Right forelimb (tissue), 1 donor: Measurements from ENCODE around the gene RPS2.
"Not testable (repeated sequence)": the region's sequence is repeated elsewhere in the genome, so short reads cannot be mapped to it uniquely, and the experiment has no call there.

Experiments
- DNase-seq: peaks from one replicate; pipeline ENCODE4 v3.0.0-alpha.2; 2018

RPS2 gene

DNA sequence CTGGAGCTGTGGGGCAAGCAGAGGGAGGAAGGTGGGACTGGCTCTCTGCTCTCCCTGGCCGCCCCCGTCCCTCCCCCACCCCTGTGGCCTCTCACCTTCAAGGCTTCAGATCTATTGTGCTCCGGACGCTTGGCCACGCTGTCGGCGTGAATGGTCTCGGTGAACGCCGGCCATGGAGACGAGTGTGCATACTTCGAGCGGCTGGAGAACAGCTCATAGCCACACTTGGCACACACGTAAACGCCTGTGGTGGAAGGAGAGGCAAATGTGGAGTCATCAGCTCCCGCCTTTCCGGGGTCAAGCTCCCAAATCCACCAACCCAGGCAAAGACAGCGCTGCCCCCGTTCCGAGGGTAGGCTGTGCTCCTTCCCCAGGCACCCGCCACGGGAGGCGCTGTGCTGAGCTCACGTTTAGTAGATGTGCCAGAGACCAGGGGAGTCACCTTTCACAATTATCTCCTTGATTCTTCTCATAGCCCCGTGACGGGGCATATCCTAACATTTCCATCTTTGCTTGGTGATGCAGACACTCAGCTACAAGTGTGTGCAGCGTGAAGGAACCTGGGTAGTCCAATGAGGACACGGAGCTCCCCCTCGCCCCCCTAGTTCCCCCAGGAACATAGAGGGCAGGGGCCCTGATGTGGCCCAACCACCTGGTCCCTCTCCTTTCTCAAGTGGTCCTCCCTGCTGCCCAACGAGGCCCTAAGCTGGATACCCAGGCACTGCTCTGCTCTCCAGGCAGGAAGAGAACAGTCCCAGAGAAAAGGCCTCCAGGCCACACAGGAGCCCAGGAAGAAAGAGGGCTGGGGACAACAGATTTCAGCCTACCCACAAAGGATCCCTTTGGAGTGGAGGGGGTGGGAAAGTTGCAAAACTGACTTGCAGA is 23.2 kb downstream of the RPS2 start:
- DNase-seq: no peak

DNA sequence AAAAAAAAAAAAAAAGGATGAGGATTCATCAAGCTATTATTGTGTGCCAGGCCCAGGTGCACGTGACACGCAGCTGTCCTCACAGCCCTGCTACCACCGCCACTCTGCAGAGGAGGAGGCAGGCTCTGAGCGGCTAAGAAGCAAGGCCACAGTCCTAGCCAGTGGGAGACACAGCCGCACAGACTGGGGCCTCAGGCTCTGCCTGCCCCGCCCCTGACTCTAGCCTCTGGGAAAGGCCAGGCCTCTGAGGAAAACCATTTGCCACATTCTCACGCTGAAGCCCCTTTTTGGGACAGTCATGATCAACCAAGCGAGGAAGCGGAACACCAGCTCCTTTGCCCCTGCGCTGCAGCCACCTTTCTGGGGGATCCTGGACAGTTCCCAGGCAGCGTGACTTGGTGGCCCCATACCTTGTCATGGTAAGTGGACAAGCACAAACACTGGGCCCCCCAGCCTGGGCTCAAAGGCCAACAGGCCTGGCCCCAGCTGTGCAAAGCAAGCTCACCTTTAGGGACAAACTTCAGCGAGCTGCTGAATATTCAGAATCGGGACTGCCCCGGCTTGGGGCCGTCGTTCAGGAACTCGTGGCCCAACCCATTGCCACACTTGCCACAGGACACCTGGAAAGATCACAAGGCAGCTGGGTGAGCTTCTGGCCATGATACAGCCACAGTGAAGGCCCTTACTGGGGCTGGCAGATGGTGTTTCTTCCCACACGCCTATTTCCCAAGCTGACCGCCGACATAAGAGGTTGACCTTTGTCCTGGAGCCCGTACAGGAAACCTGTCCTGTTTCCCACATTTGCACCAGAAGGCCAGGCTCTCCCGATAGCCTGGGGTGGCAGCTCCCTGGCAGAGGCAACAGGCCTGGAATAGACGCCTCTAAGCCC is 24.1 kb downstream of the RPS2 start:
- DNase-seq: no peak

- not testable (repeated sequence) for DNase-seq
Measured at GRCh38 chr16:1939833-1940232, 24.8 kb downstream of the RPS2 start.

DNA sequence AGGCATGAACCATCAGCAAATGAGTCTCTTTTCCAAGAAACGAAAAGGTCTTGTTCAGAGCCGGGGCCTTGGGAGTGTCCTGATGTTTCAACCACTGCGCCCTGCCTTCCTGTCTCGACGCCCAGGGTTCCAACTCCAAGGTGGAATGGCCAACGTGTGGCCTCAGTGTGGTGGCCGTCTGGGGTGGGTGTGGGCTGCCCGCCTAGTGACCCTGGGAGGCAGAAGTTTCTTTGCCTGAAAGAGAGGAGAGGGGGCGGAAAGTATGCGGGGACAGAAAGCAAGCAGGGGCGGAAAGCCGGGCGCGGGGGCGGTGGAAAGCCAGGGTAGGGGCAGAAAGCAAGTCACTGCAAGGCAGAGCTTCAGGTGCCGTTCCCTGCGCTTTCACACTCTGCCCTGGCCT is 25.7 kb downstream of the RPS2 start:
- DNase-seq: no peak

DNA sequence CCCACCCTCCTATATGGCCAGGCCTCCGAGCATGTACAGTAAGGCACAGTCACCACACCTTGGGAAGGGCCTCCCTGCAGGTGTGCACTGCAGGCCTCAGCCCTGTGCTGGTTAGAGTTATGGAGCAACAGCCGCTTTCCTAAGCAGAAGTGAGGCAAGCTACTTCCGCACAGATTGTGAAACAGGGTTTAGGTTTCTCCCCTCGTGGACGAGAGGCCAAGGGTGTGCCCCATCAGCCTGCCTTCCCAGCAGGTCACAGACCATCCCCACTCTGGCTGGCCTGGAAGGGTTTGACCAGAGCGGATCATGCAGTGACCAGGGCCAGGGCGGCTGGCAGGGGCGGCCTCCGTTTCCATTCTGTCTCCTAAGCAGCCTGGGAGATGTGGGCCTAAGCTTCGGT is 26.3 kb downstream of the RPS2 start:
- DNase-seq: no peak

GRCh38 chr16:1936945-1937479 is 27.6 kb downstream of the RPS2 start:
- no peak for DNase-seq

DNA sequence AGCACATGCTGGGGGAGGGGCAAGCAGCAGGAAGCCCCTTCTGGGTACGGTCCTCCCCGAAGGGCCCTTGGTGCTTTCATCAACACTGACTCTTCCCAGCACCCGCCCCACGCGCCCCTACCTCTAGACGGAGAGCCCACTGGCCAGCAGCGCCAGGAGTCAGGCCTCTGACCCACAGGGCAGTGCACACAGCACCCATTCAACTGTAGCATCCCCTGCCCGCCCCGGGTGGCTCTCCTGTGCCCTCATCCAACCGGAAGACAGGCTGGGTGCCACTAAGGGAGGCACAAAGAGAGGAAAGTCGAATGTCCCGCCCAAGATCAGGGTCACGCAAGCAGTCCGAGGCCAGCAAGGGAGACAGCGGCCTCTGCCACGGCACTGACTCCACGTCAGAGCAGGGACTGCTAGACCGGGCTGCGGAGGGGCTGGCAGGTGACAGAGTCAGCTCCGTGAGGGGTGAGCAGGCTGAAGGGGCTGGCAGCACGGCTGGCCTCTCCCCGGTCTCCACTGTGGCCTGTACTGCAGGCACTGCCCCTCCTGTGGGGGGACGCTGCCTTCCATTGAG is 31.4 kb downstream of the RPS2 start:
- DNase-seq: no peak

DNA sequence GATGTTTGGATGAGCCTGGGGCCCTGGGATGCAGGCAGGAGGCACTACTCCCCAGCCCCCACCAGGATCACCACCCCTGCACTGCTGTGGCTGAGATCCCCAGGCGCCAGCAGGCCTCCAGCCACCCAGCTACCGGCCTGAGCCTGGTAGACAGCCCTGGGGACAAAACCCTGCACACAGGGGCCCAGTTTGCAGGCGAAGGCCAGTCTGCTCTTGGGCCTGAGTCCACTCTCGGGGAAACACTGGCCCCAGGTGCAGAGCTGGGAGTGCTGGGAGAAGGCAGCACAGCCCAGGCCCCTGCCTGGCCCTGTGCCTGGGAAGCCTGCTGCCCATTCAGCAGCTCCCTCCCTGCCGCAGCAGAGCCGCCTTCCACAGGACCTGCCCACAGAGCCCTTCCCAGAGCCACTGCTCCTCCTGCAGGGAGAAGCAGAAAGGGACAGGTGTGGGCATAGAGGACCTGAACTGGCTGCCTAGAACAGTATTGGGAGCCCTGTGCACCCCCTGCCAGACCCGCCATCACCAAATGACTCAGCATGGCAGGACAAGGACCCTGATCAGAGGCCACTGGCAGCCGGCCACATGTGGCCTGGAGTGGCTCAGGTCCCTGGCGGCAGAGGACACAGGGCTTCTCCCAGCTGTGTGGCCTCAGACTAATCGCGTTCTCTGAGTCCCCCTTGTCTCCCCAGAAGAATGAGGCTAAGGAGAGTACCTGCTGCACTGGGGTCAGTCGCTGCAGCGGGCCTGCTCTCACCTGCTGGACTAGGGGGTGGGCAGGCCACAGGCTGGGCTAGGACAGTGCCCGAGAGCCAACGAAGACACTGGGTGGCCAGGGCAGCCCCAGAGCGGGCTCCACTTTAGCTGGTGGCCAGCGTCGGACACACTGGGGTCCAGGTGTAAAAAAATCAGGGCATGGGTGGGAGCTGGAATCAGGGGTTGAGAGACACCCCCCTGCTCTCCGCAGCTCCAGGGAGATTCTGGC is 32.3 kb downstream of the RPS2 start:
- DNase-seq: no peak

DNA sequence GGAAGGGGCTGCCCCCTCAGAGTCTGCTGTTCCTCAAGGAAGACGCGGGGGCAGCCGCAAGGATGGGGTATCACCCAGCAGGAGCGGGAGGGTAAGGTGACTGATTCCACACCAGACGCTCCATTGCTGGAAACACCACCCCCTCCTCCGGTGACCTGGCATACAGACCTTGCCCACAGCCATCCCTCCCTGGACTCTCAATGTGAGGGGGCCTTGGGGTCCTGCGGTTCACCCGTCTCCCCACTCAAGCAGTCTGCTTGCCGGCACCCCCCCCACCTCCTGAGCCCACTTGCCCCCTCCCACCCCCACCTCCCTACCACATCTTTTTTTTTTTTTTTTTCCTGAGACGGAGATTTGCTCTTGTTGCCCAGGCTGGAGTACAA is 34.3 kb downstream of the RPS2 start:
- DNase-seq: no peak

DNA sequence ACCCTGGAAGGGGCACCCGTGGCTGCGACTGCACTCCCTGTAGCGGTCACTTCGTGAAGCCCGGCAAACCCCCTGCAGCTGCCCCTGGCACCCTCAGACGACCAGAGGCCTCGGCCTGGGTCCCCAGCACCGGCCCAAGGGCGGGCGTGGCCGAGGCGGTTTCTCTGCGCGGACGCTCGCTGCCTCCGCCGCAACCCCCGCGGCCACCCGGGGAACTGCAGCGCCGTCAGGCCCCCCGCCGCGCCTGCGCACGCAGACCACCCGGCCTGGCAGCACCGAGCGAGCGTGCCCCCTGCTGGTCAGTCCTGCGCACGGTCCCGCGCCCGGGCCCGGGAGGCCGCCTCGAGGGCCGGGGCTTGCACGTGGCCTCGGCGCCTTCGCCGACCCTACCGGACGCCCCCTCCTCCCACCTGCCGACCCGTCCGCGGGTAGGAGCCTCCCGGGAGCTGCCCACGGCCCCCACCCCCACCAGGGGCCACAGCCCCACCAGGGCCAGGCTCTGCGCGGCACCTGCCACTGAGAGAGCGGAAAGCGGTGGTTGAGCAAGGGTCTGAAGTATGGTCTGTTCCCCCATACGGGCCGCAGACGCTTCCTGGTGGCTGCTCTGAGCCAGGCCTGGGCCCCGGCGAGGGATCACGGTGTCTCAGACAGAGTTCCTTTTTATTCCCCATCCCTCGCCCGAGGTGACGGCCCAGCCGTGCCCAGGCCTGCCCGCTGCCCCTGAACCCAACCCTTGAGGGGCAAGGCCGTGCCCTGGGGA is 34.9 kb downstream of the RPS2 start:
- peak; percentile 95 for DNase-seq

DNA sequence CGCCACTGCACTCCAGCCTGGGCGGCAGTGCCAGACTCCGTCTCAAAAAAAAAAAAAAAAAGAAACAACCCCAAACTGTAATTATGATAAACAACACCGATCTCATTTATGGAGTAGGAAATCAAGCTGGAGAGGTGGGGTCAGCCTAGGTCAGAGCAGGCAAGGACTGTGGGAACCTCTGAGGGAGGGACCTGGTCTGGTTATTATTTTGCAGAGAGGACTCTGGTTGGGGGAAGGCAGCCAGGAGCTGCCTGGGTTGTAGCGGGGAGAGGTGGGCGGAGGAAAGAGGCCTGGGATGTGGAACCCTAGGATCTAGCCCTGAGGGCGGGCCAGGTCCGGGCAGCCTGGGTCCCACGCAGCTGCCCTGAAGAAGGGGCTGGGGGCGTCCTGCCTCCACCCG is 35.5 kb downstream of the RPS2 start:
- no peak for DNase-seq

GRCh38 chr16:1926271-1926670 is 38.4 kb downstream of the RPS2 start:
- no peak for DNase-seq

GRCh38 chr16:1924095-1924494 is 40.5 kb downstream of the RPS2 start:
- DNase-seq: no peak

DNA sequence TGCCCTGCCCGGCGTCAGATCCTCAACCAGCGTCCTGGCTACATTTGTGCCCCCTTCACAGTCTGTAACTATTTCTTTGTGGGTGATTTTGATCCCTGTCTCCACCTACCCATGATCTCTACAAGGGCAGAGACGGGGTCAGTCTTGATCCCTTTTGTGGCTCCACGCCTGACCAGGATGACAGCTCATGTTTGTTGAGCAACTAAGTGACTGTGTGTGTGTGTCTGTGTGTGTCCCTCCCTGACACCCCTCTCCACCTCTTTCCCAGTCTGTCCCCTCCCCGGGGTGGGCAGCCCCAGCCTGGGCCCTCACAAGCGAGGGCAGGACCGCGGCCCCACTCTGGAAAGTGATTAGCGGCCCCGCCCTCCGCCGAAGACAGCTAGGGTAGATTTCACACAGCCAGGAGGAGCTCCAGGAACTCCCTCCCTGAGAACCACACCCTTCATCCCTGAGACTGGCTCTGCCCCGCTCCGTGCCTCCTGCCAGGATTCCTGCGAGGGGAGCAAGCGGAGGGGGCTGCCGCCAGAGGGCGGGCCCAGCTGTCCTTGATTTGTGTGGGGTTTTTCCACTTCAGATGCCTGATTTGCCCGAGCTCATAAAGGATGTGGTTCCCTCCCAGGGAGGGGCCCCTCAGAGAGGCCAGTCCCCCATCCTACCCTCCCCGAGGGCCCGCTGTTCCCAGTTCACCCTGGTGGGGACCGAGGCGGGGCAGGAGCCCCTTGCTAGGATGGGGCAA is 41.2 kb downstream of the RPS2 start:
- peak; percentile 75 for DNase-seq

DNA sequence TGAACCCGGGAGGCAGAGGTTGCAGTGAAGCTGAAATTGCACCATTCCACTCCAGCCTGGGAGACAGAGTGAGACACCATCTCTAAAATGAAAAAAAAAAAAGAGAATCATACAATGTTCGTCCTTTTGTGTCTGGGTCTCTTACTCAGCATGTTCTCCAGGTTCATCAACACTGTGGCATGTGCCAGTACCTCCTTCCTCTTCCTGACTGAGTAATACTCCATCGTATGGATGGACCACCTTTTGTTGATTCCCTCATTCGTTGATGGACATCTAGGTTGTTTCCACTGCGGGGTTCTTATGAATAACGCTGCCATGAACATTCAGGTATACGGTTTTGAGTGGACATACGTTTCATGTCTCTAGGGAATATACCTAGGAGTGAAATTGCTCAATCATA is 42.3 kb downstream of the RPS2 start:
- DNase-seq: no peak

GRCh38 chr16:1920727-1921171 is 43.9 kb downstream of the RPS2 start:
- DNase-seq: no peak

- DNase-seq: not testable (repeated sequence)
Measured at GRCh38 chr16:1920122-1920521, 44.5 kb downstream of the RPS2 start.

- DNase-seq: no peak
Measured at GRCh38 chr16:1919327-1919998, 45.2 kb downstream of the RPS2 start.

DNA sequence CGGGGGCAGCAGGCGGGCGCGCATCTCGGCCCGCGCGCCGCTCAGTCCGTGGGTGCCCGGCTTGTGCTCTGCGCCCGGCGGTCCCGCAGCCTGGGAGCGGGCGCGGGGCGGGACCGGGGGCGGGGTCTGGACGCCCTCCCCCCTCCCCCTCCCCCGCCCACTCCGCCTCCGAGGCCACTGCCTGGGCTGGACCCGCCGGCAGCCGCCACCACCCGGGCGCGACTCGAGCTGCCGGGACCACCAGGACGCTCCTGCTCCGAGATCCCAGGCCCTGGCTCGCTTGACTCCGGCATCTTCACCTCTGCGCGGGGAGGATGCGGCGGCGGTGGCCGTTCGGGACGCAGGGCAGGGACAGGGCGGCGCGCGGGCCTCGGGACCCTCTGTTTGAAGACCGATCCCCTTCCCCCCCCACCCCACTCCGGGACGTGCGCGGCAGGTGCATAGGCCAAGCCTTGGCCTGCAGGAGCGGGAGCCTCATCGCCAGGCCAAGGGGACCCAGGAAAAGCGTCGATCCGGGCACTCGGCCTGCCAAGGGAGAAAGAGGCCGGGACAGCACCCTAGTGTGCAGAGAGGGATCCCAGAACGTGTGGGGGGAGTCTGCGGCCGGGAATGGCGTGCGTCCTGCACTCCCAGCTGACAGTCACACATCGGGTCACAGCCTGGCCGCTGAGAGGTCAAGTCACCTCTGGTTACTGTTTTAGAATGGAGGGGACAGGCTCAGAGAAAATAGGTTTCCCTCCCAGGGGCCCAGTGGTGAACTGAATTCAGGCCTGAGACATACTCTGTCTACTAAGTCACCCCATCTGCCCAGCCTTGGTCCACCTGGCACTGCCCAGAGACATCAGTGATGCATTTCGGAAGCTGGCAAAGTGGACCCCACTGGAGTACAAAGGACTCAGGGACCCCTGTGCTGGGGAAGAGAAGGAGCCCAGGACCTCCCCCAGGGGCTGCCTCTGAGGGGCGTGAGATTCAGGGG is 46.0 kb downstream of the RPS2 start, which contains the start of gene HS3ST6:
Gene HS3ST6, minus strand, starts transcription at position 65 of the 976 bp plus-strand sequence. CDS start 92 bp downstream, outside the sequence.
- DNase-seq: no peak
